Measurements from ENCODE around the gene SCNM1.

Gene SCNM1

GRCh38 chr1:151145304-151146071, 20.5 kb upstream of the SCNM1 start:
- Histone ChIP-seq H3K27me3 (no peaks in the 10 kb centered on the region), H3K4me1 (peaks cover 5% of the 10 kb centered on the region), H3K36me3 (no peaks in the 10 kb centered on the region), H3K9me3 (no peaks in the 10 kb centered on the region), H3K4me3 (ENCODE audit: low read depth, low read length) (peak overlapping the region; percentile 74)
- no peak for TF ChIP-seq CTCF (IDR thresholded peaks at IDR 0.05; ENCODE audit: low read depth, low read length)
- no peak for DNase-seq

- Histone ChIP-seq H3K36me3 (no peaks in the 10 kb centered on the region), H3K4me3 (ENCODE audit: low read depth, low read length) (peak overlapping the region; percentile 74), H3K9me3 (no peaks in the 10 kb centered on the region), H3K27me3 (no peaks in the 10 kb centered on the region), H3K4me1 (peaks cover 5% of the 10 kb centered on the region)
- no peak for DNase-seq
- TF ChIP-seq CTCF (IDR thresholded peaks at IDR 0.05; ENCODE audit: low read depth, low read length), result no peak
These were observed 19.9 kb upstream of the SCNM1 start for GRCh38 chr1:151146072-151146411.

- no peaks in the 10 kb centered on the region for H3K9me3 ChIP-seq
- peak within 1 kb of the TSS; percentile 74 for H3K4me3 ChIP-seq (ENCODE audit: low read depth, low read length)
- no peaks in the 10 kb centered on the region for H3K36me3 ChIP-seq
- peaks cover 5% of the 10 kb centered on the region for H3K4me1 ChIP-seq
- H3K27me3 ChIP-seq, result no peaks in the 10 kb centered on the region
- peak; percentile 97 for DNase-seq
- TF ChIP-seq CTCF (IDR thresholded peaks at IDR 0.05; ENCODE audit: low read depth, low read length), result no peak
These were observed 19.4 kb upstream of the SCNM1 start, which contains the start of gene SEMA6C for GRCh38 chr1:151146412-151147131. TSS of gene SEMA6C (minus strand) at chr1:151146631. CDS start at chr1:151142621, 4,010 bp downstream.

GRCh38 chr1:151147132-151147503, 18.8 kb upstream of the SCNM1 start:
- H3K4me1 ChIP-seq, result peaks cover 5% of the 10 kb centered on the region
- TF ChIP-seq CTCF (IDR thresholded peaks at IDR 0.05; ENCODE audit: low read depth, low read length), result no peak
- H3K36me3 ChIP-seq, result no peaks in the 10 kb centered on the region
- no peak for DNase-seq
- H3K9me3 ChIP-seq, result no peaks in the 10 kb centered on the region
- peak overlapping the region; percentile 74 for H3K4me3 ChIP-seq (ENCODE audit: low read depth, low read length)
- no peaks in the 10 kb centered on the region for H3K27me3 ChIP-seq

- Histone ChIP-seq H3K4me3 (ENCODE audit: low read depth, low read length) (no peak overlapping the region), H3K4me1 (peaks cover 5% of the 10 kb centered on the region), H3K36me3 (no peaks in the 10 kb centered on the region), H3K9me3 (no peaks in the 10 kb centered on the region), H3K27me3 (no peaks in the 10 kb centered on the region)
- TF ChIP-seq CTCF (IDR thresholded peaks at IDR 0.05; ENCODE audit: low read depth, low read length), result no peak
- no peak for DNase-seq
These were observed 18.3 kb upstream of the SCNM1 start for GRCh38 chr1:151147665-151148064.

- DNase-seq, result no peak
- TF ChIP-seq CTCF (IDR thresholded peaks at IDR 0.05; ENCODE audit: low read depth, low read length), result no peak
- H3K4me1 ChIP-seq, result no peaks in the 10 kb centered on the region
- H3K27me3 ChIP-seq, result no peaks in the 10 kb centered on the region
- H3K4me3 ChIP-seq (ENCODE audit: low read depth, low read length), result no peak within 1 kb of the TSS
- no peaks in the 10 kb centered on the region for H3K9me3 ChIP-seq
- peaks cover 19% of the 10 kb centered on the region for H3K36me3 ChIP-seq
These were observed 9.5 kb upstream of the SCNM1 start, which contains the start of gene TNFAIP8L2 for GRCh38 chr1:151156515-151156819. TSS of gene TNFAIP8L2 (plus strand) at chr1:151156649. CDS start at chr1:151158698, 2,049 bp downstream.

All from BE2C (cell line).